Skeletal muscle satellite cell (primary cell): Measurements from ENCODE around the gene BMPR2. TPM values are rescaled to one million over a fixed set of nuclear protein-coding genes. Genes with fewer than 3 reads are reported as not detected.
"Not testable (repeated sequence)": the region's sequence is repeated elsewhere in the genome, so short reads cannot be mapped to it uniquely, and the experiment has no call there.

Experiments used
- H3K27me3 ChIP-seq: 2 replicates; pipeline ENCODE4 v1.7.0; 2013; ENCODE audit warnings: low read length; ENCODE audit not compliant: control insufficient read depth, insufficient read depth
- H3K36me3 ChIP-seq: 2 replicates; pipeline ENCODE4 v1.7.0; 2013; ENCODE audit warnings: mild to moderate bottlenecking, control low read depth, low read length; ENCODE audit not compliant: insufficient read depth
- H3K4me1 ChIP-seq: 2 replicates; pipeline ENCODE4 v1.7.0; 2013; ENCODE audit warnings: low read length; ENCODE audit not compliant: control insufficient read depth, insufficient read depth
- H3K4me2 ChIP-seq: 2 replicates; pipeline ENCODE4 v1.7.0; 2013; ENCODE audit warnings: mild to moderate bottlenecking, low read length
- H3K4me3 ChIP-seq: 2 replicates; pipeline ENCODE4 v1.7.0; 2013; ENCODE audit warnings: low read length
- H3K9ac ChIP-seq: 2 replicates; pipeline ENCODE4 v1.7.0; 2013; ENCODE audit warnings: mild to moderate bottlenecking, low read depth, low read length, moderate library complexity
- H3K9me3 ChIP-seq: replicated peaks from 2 replicates; pipeline ENCODE4 v1.7.0; 2013; ENCODE audit warnings: mild to moderate bottlenecking, control low read depth, low read length
- total RNA-seq: library from RNA; depleted of rRNA; stranded (reverse); fragments of >200 nt; gene quantifications from 2 replicates; pipeline ENCODE4 v1.2.3, GENCODE V29; 2012; rRNA removed

BMPR2 gene
- 15.0 and 16.6 TPM in 2 replicates for total RNA-seq

GRCh38 chr2:202375609-202376408, at the start of gene BMPR2:
Gene BMPR2, plus strand, starts transcription at chr2:202376327. Its CDS starts 1,148 bp downstream, at chr2:202377475.
- Histone ChIP-seq H3K4me2 (peak within 1 kb of the TSS; percentile 95), H3K9ac (peak within 1 kb of the TSS; percentile 88), H3K27me3 (no peaks in the 10 kb centered on the region), H3K9me3 (no peaks in the 10 kb centered on the region), H3K36me3 (no peaks in the 10 kb centered on the region), H3K4me1 (peaks cover 22% of the 10 kb centered on the region), H3K4me3 (peak within 1 kb of the TSS; percentile 86)

DNA sequence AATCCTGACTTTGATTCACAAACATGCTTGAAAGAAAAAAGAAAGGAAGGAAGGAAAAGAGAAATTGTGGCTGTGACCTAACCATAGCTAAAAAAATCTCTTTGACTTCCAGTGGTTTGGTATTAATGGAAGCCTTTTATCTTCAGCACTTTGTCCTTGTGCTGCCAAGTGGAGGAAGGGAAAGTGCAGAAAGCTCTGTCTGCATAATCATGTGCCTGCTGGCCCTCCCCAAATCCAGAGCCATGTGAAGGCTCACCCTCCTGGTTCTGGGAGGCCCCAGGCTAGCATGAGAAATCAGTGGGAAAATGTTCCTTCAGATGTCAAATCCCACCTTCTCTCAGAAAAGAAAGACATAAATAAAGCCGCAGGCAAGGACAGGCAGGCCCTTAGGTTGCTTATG, 48.3 kb upstream of the BMPR2 start:
- H3K9ac ChIP-seq, result no peak overlapping the region
- no peaks in the 10 kb centered on the region for H3K36me3 ChIP-seq
- no peaks in the 10 kb centered on the region for H3K9me3 ChIP-seq
- H3K4me2 ChIP-seq, result no peak overlapping the region
- no peaks in the 10 kb centered on the region for H3K27me3 ChIP-seq
- H3K4me1 ChIP-seq, result no peaks in the 10 kb centered on the region
- H3K4me3 ChIP-seq, result no peak overlapping the region

- H3K4me1 ChIP-seq, result peaks cover 14% of the 10 kb centered on the region
- H3K9me3 ChIP-seq, result no peaks in the 10 kb centered on the region
- no peak overlapping the region for H3K4me3 ChIP-seq
- H3K36me3 ChIP-seq, result no peaks in the 10 kb centered on the region
- H3K9ac ChIP-seq, result no peak overlapping the region
- no peak overlapping the region for H3K4me2 ChIP-seq
- no peaks in the 10 kb centered on the region for H3K27me3 ChIP-seq
These were observed 40.2 kb upstream of the BMPR2 start for GRCh38 chr2:202335791-202336467.

DNA sequence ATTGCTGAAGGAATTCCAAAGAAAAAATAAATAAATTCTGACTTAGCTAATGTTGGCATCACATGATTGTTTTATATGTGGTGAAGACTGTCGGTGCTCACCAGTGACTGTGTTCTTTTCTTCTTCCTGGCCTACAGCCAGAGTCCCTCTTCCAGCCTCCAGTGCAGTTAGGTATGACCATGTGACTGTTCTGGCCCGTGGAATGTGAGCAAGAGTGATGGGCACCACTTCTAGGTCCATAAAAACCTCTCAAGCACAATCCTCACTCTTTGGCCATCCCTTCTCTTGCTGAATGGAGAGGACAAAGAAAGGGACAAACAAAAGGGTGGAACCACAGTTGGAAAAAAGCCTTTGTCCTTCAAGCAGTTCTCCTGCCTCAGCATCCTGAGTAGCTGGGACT, 39.0 kb upstream of the BMPR2 start:
- peaks cover 14% of the 10 kb centered on the region for H3K4me1 ChIP-seq
- no peaks in the 10 kb centered on the region for H3K36me3 ChIP-seq

DNA sequence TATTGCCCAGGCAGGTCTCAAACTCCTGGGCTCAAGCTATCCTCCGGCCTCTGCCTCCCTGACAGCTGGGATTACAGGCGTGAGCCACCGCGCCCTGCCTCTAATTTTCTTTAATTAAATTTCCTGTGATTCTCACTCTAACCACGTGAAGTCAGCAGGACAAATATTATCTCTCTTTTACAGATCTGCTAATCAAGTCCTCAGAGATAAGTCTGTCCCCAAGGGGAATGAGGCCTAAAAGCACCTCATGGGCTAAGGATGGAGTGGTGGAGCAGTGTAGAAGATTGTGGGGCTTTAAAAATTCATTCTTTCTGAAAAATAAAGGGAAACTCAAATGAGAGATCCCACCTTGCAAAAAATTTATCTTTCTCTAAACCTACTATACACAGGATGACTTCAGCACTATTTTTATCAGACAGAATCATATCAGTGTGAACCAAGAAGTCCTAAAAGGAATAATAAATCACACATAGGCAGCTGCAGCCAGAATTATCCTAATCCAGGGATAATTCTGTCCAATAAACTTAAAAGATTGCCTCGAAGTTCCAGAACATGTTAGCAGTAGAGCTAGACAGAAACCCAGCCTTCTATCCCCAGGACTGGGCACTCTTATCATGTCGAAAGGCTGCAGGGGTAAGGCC, 38.3 kb upstream of the BMPR2 start:
- Histone ChIP-seq H3K9me3 (no peaks in the 10 kb centered on the region), H3K36me3 (no peaks in the 10 kb centered on the region), H3K27me3 (no peaks in the 10 kb centered on the region), H3K9ac (no peak overlapping the region), H3K4me3 (no peak overlapping the region), H3K4me2 (no peak overlapping the region), H3K4me1 (peaks cover 14% of the 10 kb centered on the region)

More for the DNA sequence above, 39.0 kb upstream of the BMPR2 start:
- Histone ChIP-seq H3K9me3 (no peaks in the 10 kb centered on the region), H3K4me3 (no peak overlapping the region), H3K9ac (no peak overlapping the region), H3K27me3 (no peaks in the 10 kb centered on the region), H3K4me2 (no peak overlapping the region)

DNA sequence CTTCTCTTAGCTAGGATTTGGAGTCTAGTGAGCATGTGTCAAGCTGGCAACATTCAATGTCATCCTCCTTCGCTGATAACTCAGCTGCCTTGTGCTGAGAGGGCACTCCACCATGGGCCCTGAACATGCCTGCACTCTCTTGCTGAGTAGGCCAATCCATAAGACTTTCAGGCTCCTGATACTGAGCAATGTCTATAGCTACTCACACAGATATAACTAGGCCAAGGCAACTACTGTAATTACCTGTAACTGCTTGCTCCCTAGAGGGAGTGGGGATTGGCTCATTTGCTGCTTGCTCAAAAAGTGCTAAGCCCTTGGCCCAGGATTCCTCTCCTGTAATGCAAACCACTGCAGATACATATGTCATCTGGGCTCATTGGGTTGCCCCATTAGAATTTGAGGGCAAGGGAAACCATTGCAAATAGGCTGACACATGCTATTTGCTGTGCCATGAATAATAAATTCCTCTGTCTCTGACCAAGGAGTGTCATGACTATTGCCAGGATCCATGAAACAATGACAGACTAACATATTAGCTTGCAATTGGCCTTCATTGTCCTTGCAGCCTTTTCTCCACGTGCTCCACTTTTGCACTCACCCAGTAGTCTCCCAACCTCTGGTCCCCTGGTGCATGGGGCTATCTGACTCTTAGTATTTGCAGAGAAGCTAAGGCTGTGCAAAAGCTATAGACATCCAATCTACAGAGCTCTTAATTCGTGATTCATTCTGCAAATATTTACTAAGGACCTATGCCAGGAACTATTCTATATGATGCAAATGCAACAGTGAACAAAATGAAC, 36.9 kb upstream of the BMPR2 start:
- H3K27me3 ChIP-seq, result no peaks in the 10 kb centered on the region
- no peak overlapping the region for H3K4me3 ChIP-seq
- H3K4me2 ChIP-seq, result no peak overlapping the region
- no peaks in the 10 kb centered on the region for H3K36me3 ChIP-seq
- H3K4me1 ChIP-seq, result peaks cover 14% of the 10 kb centered on the region
- no peaks in the 10 kb centered on the region for H3K9me3 ChIP-seq
- H3K9ac ChIP-seq, result no peak overlapping the region

DNA sequence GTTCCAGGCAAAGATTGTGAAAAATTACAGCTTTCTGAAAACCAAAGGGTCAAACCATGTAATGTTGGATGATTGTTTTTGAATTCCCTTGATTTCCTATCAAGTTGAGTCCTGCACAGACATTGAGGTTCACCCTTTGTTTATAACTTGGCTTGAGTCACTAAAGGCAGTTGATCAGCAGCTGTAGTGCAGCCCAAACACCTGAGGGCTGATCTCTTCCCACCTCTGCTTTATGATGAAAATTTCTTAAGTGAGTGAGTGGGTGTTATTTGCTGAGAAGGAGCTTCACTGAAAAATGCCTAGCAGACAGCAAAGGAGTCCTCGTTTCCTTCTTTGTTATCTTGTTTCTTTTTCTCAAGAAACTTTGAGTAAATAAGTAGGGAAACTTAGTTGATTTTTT, 31.9 kb upstream of the BMPR2 start:
- Histone ChIP-seq H3K9me3 (no peaks in the 10 kb centered on the region), H3K4me1 (peaks cover 4% of the 10 kb centered on the region), H3K4me3 (no peak overlapping the region), H3K9ac (no peak overlapping the region), H3K4me2 (no peak overlapping the region), H3K27me3 (no peaks in the 10 kb centered on the region), H3K36me3 (no peaks in the 10 kb centered on the region)

DNA sequence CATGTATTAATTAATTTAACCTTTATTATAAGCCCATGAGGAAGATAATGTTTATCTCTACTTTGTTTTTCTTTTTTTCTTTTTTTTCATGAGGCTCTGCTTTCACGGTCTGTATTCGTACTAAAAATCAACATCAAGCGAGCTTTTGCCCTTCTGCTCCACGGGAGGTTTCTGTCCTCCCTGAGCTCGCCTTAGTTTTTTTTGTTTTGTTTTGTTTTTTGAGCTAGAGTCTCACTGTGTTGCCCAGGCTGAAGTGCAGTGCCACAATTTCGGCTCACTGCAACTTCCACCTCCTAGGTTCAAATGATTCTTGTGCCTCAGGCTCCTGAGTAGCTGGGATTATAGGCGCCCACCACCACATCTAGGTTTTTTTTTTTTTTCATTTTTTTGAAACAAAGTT, 29.9 kb upstream of the BMPR2 start:
- Histone ChIP-seq H3K9ac (no peak overlapping the region), H3K36me3 (no peaks in the 10 kb centered on the region), H3K4me1 (no peaks in the 10 kb centered on the region), H3K4me2 (no peak overlapping the region), H3K27me3 (no peaks in the 10 kb centered on the region), H3K4me3 (no peak overlapping the region), H3K9me3 (no peaks in the 10 kb centered on the region)

DNA sequence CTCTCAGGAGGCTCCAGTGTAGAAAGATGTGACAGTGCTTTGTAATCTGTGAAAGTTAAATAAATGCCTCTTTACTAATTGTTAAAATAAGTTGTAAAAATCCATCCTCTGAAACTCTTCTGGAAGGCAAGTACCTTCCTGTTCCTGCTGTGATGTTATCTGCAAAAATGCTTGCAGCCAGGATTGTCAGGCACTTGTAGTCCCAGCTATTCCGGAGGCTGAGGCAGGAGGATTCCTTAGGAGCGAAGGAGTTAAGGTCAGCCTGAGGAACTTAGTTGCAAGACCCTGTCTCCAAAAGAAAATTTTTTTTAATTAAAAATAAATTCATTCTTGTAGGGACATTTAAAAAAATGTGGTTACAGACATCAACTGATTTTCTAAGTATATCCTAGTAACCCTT, 22.7 kb upstream of the BMPR2 start:
- no peak overlapping the region for H3K9ac ChIP-seq
- H3K36me3 ChIP-seq, result no peaks in the 10 kb centered on the region
- H3K27me3 ChIP-seq, result no peaks in the 10 kb centered on the region
- no peaks in the 10 kb centered on the region for H3K9me3 ChIP-seq
- H3K4me3 ChIP-seq, result no peak overlapping the region
- no peak overlapping the region for H3K4me2 ChIP-seq
- no peaks in the 10 kb centered on the region for H3K4me1 ChIP-seq

DNA sequence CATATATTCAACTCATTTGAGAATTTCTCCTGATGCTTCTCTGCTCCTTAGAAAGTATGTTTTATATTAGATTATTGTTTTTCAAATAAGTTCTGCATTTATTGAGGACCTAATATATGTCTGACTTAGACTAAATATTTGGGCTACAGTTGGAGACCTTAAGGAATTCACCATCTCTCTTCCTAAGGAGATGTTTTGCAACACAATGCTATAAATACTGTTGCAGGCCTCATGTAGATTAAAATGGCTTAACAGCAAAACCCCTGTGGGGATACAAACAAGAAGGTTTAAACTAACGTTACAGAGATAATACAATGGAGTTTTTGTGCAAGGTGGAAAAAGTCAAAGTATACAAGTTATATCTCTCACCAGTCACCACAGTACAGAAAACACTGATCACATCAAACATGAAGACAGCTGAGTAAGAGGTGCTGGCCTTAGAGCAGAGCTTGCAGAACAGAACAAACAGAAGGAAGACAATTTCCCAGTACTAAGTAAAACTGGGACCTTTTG, 20.1 kb upstream of the BMPR2 start:
- Histone ChIP-seq H3K4me3 (no peak overlapping the region), H3K36me3 (no peaks in the 10 kb centered on the region), H3K4me1 (no peaks in the 10 kb centered on the region)

DNA sequence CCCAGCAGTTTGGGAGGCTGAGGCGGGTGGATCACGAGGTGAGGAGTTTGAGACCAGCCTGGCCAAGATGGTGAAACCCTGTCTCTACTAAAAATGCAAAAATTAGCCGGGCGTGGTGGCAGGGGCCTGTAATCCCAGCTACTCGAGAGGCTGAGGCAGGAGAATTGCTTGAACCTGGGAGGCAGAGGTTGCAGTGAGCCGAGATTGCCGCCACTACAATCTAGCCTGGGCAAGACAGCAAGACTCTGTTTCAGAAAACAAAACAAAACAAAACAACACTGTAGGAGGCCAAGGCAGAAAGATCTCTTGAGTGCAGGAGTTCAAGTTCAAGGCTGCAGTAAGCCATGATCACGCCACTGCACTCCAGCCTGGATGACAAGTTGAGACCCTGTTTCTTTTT, 17.2 kb upstream of the BMPR2 start:
- not testable (repeated sequence) for H3K9me3 ChIP-seq, H3K9ac ChIP-seq, H3K4me1 ChIP-seq, H3K4me3 ChIP-seq, H3K4me2 ChIP-seq, H3K36me3 ChIP-seq, H3K27me3 ChIP-seq

More for the DNA sequence above, 20.1 kb upstream of the BMPR2 start:
- no peak overlapping the region for H3K4me2 ChIP-seq
- H3K9me3 ChIP-seq, result no peaks in the 10 kb centered on the region
- no peak overlapping the region for H3K9ac ChIP-seq
- H3K27me3 ChIP-seq, result no peaks in the 10 kb centered on the region
